ENCODE results near the gene TSPYL6.

GRCh38 chr2:54208364-54209240 is 47.4 kb downstream of the TSPYL6 start:
- TF ChIP-seq, protein P1, sequence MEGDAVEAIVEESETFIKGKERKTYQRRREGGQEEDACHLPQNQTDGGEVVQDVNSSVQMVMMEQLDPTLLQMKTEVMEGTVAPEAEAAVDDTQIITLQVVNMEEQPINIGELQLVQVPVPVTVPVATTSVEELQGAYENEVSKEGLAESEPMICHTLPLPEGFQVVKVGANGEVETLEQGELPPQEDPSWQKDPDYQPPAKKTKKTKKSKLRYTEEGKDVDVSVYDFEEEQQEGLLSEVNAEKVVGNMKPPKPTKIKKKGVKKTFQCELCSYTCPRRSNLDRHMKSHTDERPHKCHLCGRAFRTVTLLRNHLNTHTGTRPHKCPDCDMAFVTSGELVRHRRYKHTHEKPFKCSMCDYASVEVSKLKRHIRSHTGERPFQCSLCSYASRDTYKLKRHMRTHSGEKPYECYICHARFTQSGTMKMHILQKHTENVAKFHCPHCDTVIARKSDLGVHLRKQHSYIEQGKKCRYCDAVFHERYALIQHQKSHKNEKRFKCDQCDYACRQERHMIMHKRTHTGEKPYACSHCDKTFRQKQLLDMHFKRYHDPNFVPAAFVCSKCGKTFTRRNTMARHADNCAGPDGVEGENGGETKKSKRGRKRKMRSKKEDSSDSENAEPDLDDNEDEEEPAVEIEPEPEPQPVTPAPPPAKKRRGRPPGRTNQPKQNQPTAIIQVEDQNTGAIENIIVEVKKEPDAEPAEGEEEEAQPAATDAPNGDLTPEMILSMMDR (IDR thresholded peaks at IDR 0.05) = no peak
- no peak for TF ChIP-seq POLR2A (IDR thresholded peaks at IDR 0.05)
